Parathyroid adenoma (tissue), 2 donors: ENCODE measurements around the gene TUBB6.

ENCODE experiments used
- H2AFZ ChIP-seq: fragments of 300-600 bp; sonication (generic); one replicate; pipeline ENCODE4 v1.7.0; 2017; ENCODE audit warnings: antibody characterized with exemption, mild to moderate bottlenecking
- H3K27ac ChIP-seq: fragments of 300-600 bp; sonication (generic); one replicate; pipeline ENCODE4 v1.7.0; 2017
- H3K27me3 ChIP-seq: fragments of 300-600 bp; sonication (generic); one replicate; pipeline ENCODE4 v1.7.0; 2017; ENCODE audit warnings: low read length; ENCODE audit not compliant: control insufficient read depth, insufficient read depth
- H3K36me3 ChIP-seq: fragments of 300-600 bp; sonication (generic); one replicate; pipeline ENCODE4 v1.7.0; 2017; ENCODE audit warnings: low read length; ENCODE audit not compliant: control insufficient read depth, insufficient read depth
- H3K4me1 ChIP-seq: fragments of 300-600 bp; sonication (generic); one replicate; pipeline ENCODE4 v1.7.0; 2017; ENCODE audit warnings: control low read depth
- H3K4me2 ChIP-seq: fragments of 300-600 bp; sonication (generic); one replicate; pipeline ENCODE4 v1.7.0; 2017; ENCODE audit warnings: low read length
- H3K4me3 ChIP-seq: fragments of 300-600 bp; sonication (generic); one replicate; pipeline ENCODE4 v1.7.0; 2017; ENCODE audit warnings: low read depth, low read length
- H3K79me2 ChIP-seq: fragments of 300-600 bp; sonication (generic); one replicate; pipeline ENCODE4 v1.7.0; 2017; ENCODE audit warnings: control low read depth
- H3K9ac ChIP-seq: fragments of 300-600 bp; sonication (generic); one replicate; pipeline ENCODE4 v1.7.0; 2017; ENCODE audit warnings: mild to moderate bottlenecking
- H3K9me3 ChIP-seq: fragments of 300-600 bp; sonication (generic); one replicate; pipeline ENCODE4 v1.7.0; 2017; ENCODE audit warnings: low read length; ENCODE audit not compliant: control insufficient read depth
- TF ChIP-seq, protein P1 (sequence below): fragments of 300-600 bp; sonication (generic); IDR thresholded peaks from one replicate; pipeline ENCODE4 v1.7.0; 2017; ENCODE audit warnings: antibody characterized with exemption, mild to moderate bottlenecking
- donor health status: primary hyperparathyroidism.

TUBB6 gene

GRCh38 chr18:12290086-12290485 is 18.0 kb upstream of the TUBB6 start:
- TF ChIP-seq, protein P1, sequence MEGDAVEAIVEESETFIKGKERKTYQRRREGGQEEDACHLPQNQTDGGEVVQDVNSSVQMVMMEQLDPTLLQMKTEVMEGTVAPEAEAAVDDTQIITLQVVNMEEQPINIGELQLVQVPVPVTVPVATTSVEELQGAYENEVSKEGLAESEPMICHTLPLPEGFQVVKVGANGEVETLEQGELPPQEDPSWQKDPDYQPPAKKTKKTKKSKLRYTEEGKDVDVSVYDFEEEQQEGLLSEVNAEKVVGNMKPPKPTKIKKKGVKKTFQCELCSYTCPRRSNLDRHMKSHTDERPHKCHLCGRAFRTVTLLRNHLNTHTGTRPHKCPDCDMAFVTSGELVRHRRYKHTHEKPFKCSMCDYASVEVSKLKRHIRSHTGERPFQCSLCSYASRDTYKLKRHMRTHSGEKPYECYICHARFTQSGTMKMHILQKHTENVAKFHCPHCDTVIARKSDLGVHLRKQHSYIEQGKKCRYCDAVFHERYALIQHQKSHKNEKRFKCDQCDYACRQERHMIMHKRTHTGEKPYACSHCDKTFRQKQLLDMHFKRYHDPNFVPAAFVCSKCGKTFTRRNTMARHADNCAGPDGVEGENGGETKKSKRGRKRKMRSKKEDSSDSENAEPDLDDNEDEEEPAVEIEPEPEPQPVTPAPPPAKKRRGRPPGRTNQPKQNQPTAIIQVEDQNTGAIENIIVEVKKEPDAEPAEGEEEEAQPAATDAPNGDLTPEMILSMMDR = no peak
- H2AFZ ChIP-seq = no peak overlapping the region
- no peak overlapping the region for H3K9ac ChIP-seq
- no peak overlapping the region for H3K4me3 ChIP-seq
- H3K4me1 ChIP-seq = peaks cover 10% of the 10 kb centered on the region
- H3K79me2 ChIP-seq = no peaks in the 10 kb centered on the region
- no peaks in the 10 kb centered on the region for H3K36me3 ChIP-seq
- no peaks in the 10 kb centered on the region for H3K9me3 ChIP-seq
- H3K27ac ChIP-seq = no peak overlapping the region
- no peaks in the 10 kb centered on the region for H3K27me3 ChIP-seq
- no peak overlapping the region for H3K4me2 ChIP-seq

DNA sequence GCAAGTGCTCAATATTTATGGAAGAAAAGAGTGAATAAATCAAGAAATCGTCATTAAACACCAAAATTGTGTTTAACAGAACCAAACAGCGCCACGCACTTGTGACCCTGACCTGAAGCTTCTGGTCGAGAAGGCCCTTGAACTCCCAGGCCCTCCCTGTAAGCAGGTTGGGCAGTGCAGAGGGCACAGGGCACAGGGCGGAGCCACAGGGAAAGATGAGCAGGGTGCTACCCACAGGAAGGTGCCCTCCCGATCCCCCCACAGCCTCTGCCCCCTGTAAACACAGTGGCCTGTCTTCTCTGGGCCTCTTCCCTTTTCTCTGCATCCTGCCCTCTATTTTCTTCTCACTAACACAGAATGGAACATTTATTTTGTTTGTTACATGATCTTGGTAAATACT is 16.9 kb upstream of the TUBB6 start:
- no peaks in the 10 kb centered on the region for H3K79me2 ChIP-seq
- H3K9ac ChIP-seq = no peak overlapping the region
- H3K4me3 ChIP-seq = no peak overlapping the region
- peaks cover 10% of the 10 kb centered on the region for H3K4me1 ChIP-seq
- no peak overlapping the region for H2AFZ ChIP-seq
- no peak overlapping the region for H3K27ac ChIP-seq
- H3K27me3 ChIP-seq = no peaks in the 10 kb centered on the region
- no peaks in the 10 kb centered on the region for H3K9me3 ChIP-seq
- H3K4me2 ChIP-seq = no peak overlapping the region
- TF ChIP-seq, protein P1 = no peak
- H3K36me3 ChIP-seq = no peaks in the 10 kb centered on the region

GRCh38 chr18:12291690-12292089 is 16.4 kb upstream of the TUBB6 start:
- Histone ChIP-seq H3K79me2 (no peaks in the 10 kb centered on the region), H3K27ac (no peak overlapping the region), H3K36me3 (no peaks in the 10 kb centered on the region), H3K4me1 (peaks cover 10% of the 10 kb centered on the region), H3K27me3 (no peaks in the 10 kb centered on the region), H3K4me2 (no peak overlapping the region), H3K4me3 (no peak overlapping the region), H2AFZ (no peak overlapping the region), H3K9ac (no peak overlapping the region), H3K9me3 (no peaks in the 10 kb centered on the region)
- TF ChIP-seq, protein P1 = no peak

- H3K4me3 ChIP-seq = no peak overlapping the region
- no peaks in the 10 kb centered on the region for H3K9me3 ChIP-seq
- H3K36me3 ChIP-seq = no peaks in the 10 kb centered on the region
- H3K27ac ChIP-seq = no peak overlapping the region
- H3K4me1 ChIP-seq = peaks cover 3% of the 10 kb centered on the region
- no peak overlapping the region for H3K4me2 ChIP-seq
- TF ChIP-seq, protein P1 = no peak
- no peak overlapping the region for H3K9ac ChIP-seq
- no peak overlapping the region for H2AFZ ChIP-seq
- no peaks in the 10 kb centered on the region for H3K79me2 ChIP-seq
- no peaks in the 10 kb centered on the region for H3K27me3 ChIP-seq
These were observed 14.2 kb upstream of the TUBB6 start for GRCh38 chr18:12293831-12294230.

GRCh38 chr18:12295389-12296086 is 12.5 kb upstream of the TUBB6 start:
- no peaks in the 10 kb centered on the region for H3K4me1 ChIP-seq
- no peaks in the 10 kb centered on the region for H3K36me3 ChIP-seq
- no peak overlapping the region for H3K4me3 ChIP-seq
- TF ChIP-seq, protein P1 = no peak
- H3K27me3 ChIP-seq = no peaks in the 10 kb centered on the region
- H3K9me3 ChIP-seq = no peaks in the 10 kb centered on the region
- H3K9ac ChIP-seq = no peak overlapping the region
- no peak overlapping the region for H3K4me2 ChIP-seq
- no peak overlapping the region for H2AFZ ChIP-seq
- no peak overlapping the region for H3K27ac ChIP-seq
- no peaks in the 10 kb centered on the region for H3K79me2 ChIP-seq
